NCI-H748 treated with DMSO at 0.1 percent for 48 hours (cell line): ENCODE data around the gene DHRS12.

ENCODE experiments used
- DNase-seq: peaks from one replicate; lab custom pipeline; 2025; lab: John Stamatoyannopoulos, UW

DHRS12 gene

GRCh38 chr13:51781246-51782022, 22.5 kb downstream of the DHRS12 start:
- no peak for DNase-seq

GRCh38 chr13:51780099-51780498, 23.9 kb downstream of the DHRS12 start:
- DNase-seq = no peak

- DNase-seq = no peak
These were observed 25.6 kb downstream of the DHRS12 start for GRCh38 chr13:51778392-51778791.

- DNase-seq = no peak
These were observed 26.0 kb downstream of the DHRS12 start for GRCh38 chr13:51777921-51778320.

GRCh38 chr13:51776179-51776578, 27.8 kb downstream of the DHRS12 start:
- no peak for DNase-seq

GRCh38 chr13:51773515-51773914, 30.4 kb downstream of the DHRS12 start:
- no peak for DNase-seq

- DNase-seq = no peak
These were observed 31.2 kb downstream of the DHRS12 start for GRCh38 chr13:51772781-51773180.

GRCh38 chr13:51772105-51772455, 31.9 kb downstream of the DHRS12 start:
- no peak for DNase-seq

GRCh38 chr13:51771418-51772104, 32.4 kb downstream of the DHRS12 start:
- DNase-seq = no peak

GRCh38 chr13:51770681-51771417, 33.1 kb downstream of the DHRS12 start:
- no peak for DNase-seq

- no peak for DNase-seq
These were observed 33.8 kb downstream of the DHRS12 start for GRCh38 chr13:51770160-51770559.

- no peak for DNase-seq
These were observed 34.4 kb downstream of the DHRS12 start for GRCh38 chr13:51769455-51770127.

- DNase-seq = no peak
These were observed 35.0 kb downstream of the DHRS12 start for GRCh38 chr13:51768976-51769375.

GRCh38 chr13:51768378-51768921, 35.5 kb downstream of the DHRS12 start:
- DNase-seq = no peak

- no peak for DNase-seq
These were observed 36.9 kb downstream of the DHRS12 start for GRCh38 chr13:51767100-51767499.

- DNase-seq = no peak
These were observed 38.8 kb downstream of the DHRS12 start for GRCh38 chr13:51765142-51765515.

- no peak for DNase-seq
These were observed 39.5 kb downstream of the DHRS12 start for GRCh38 chr13:51764184-51765141.

- DNase-seq = no peak
These were observed 40.5 kb downstream of the DHRS12 start for GRCh38 chr13:51763486-51763885.

- DNase-seq = no peak
These were observed 42.2 kb downstream of the DHRS12 start for GRCh38 chr13:51761643-51762350.

- no peak for DNase-seq
These were observed 43.4 kb downstream of the DHRS12 start for GRCh38 chr13:51760592-51760991.
